GM03348 (cell line): ENCODE data around the gene RBPJL.
"Not testable (repeated sequence)": the region's sequence is repeated elsewhere in the genome, so short reads cannot be mapped to it uniquely, and the experiment has no call there.

ENCODE experiments used
- DNase-seq: peaks from one replicate; pipeline ENCODE4 v3.0.0; 2012; ENCODE audit warnings: low spot score

Gene RBPJL

DNA sequence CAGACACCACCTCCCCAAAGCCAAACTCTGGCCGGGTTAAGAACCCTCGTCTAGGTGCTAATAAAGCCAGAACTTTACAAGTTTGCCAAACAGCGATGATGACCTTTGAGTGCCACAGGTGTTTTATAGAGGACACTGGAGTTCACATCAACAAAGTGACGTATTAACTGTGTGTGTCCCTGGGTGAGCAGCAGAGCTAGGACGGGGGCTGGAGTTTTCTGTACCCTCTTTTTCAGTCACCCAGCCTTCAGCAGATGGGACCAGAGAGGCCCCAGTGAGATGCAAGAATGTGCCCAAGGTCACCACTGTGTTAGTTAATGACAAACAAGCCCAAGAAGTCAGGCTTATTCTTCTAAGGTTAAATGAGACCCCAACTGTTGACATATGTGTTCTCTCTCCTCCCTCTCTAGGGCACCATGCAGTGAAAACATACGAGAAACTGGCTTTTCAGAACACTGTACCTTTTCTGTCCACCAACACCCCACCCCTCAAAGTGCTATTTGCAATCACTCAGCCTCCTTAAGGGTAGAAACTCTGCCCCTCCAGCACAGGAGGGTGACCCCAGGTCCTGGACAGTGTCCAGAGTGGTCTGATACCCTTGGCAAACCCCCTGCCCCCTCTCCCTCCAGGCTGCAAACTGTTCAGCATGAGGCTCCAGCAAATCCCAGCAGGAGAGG is 36.4 kb downstream of the RBPJL start:
- no peak for DNase-seq

GRCh38 chr20:45343532-45344167 is 37.0 kb downstream of the RBPJL start:
- DNase-seq = no peak

DNA sequence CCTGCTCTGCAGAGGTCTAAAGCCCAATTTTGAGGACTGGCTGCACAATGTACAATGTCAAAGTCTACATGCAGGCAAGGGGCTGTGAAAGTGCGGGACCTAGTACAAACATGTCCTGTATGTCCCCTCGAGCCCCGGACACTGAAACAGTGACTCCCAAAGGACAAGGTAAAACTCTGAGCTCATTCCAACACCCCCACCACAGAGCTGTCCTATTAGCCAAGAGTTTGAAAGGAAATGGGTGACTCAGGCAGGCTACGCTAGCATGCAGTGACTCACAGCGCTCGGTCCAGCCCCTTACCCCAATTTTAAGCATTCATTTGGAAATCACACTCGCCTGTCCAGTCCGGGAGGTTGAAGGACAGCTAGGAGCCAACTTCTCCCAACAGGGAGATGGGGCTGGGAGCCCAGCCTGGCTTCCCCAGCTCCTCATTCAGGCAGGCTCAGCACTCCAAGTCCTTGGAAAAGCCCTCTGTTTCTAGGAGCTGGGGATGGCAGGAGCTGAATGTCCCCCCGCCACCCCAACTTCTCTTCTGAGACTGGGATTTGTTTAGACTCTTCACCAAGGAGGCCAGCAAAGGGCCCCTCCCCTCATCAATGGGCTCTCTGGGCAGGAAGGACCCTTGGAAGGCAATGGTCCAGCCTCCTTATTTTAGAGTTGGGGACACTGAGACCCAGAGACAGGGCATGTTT is 37.7 kb downstream of the RBPJL start:
- DNase-seq = peak; percentile 85

GRCh38 chr20:45345104-45345936 is 38.7 kb downstream of the RBPJL start:
- peak; percentile 44 for DNase-seq

GRCh38 chr20:45346291-45346718 is 39.7 kb downstream of the RBPJL start:
- no peak for DNase-seq

- no peak for DNase-seq
These were observed 40.2 kb downstream of the RBPJL start for GRCh38 chr20:45346851-45347250.

- DNase-seq = peak; percentile 45
These were observed 40.8 kb downstream of the RBPJL start for GRCh38 chr20:45347297-45347935.

DNA sequence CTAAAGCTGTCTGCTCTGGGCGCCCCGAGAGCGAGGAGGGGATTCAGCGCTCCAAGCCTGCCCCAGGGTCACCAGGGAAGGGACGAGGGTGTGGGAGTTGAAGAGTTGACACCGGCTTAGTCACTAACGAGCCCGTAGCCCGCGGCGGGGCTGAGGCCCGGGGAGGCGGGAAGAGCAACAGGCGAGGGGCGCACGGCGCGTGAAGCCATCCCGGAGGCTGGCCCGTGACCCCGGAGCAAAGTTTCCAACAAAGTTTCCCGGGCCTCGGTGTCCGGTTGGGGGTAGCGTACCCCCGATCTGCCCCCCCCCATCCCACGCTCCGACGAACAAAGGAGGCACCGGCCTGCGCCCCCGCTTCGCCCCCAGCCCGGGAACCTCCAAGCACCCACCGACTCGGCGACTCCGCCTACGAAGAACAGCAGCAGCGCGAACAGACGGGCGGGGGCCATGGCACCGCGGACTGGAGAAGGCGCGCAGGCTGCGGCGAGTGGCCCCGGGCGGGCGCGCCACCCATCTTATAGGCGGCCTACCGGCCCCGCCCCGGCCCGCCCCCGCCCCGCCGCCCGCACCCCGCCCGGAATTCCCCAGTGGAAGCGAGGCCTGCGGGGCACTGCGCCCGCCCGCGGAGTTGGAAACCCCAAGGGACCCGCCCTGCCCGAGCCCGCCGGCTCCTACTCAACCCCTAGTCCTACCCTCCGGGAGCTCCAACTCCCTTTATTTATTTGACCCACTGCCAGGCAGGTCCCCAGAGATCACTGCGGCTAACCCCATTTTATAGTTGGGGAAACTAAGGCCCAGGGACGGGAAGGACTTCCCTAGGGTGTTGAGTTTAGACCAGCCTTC is 41.5 kb downstream of the RBPJL start, which contains the start of gene SDC4:
Gene SDC4, minus strand, starts transcription at position 489 of the 843 bp plus-strand sequence. Its CDS starts 40 bp downstream, at position 449.
- DNase-seq = peak; percentile 94

GRCh38 chr20:45350217-45350616 is 43.6 kb downstream of the RBPJL start:
- no peak for DNase-seq

GRCh38 chr20:45350795-45351194 is 44.2 kb downstream of the RBPJL start:
- DNase-seq = not testable (repeated sequence)

GRCh38 chr20:45352729-45353128 is 46.1 kb downstream of the RBPJL start:
- no peak for DNase-seq

- DNase-seq = no peak
These were observed 47.1 kb downstream of the RBPJL start for GRCh38 chr20:45353746-45354145.

DNA sequence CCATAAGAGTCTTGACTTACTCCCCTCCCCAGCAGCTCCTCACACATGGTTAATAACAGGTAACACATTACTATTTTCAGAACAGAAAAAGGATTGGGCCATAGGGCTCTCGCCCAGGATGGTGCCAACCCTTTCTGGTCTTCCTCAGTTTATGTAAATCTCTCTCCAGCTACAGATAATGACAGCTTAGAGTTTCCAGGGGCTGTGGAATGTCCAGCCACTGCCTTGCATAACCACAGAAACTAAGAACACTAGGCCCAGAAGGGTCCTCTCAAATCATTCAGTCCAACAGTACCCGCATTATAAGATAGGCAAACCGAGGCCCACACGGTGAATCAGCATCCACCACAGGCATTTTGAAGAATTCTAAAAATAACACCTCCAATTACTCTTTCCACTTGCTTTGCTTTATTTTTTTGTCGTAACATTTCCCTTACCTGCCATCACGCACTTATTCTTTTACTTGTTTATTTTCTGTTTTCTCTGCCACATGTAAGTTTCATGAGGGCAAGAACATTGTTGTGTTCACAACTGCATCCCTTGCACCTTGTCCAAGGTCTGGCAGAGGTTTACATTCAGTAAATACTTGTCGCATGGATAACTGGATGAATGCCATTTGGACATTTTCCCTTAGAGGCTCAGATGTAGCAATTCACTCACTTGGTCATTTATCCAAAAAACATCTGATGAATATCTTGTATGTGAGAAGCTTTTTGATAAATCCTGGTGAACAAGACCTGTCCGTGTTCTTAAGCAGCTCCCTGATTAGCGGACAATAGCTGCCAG is 48.0 kb downstream of the RBPJL start:
- no peak for DNase-seq

GRCh38 chr20:45355209-45356084 is 48.8 kb downstream of the RBPJL start:
- peak; percentile 50 for DNase-seq

- peak; percentile 71 for DNase-seq
These were observed 51.8 kb downstream of the RBPJL start for GRCh38 chr20:45358282-45359068.

DNA sequence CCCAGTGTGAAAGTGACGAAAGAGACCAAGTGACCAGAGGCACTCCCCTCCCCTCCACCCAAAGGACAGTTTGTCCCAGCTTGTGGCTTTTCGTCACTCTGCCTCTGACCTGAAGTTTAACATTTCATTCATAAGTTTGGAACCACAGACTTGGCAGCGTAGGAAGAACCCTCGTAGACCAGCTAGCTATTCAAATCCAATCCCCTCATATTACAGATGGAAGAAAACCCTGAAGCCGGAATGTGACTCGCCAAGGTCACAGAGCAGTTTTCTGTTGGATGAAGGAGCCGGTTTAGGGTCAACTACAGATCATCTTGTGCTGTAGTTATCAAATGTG is 52.4 kb downstream of the RBPJL start:
- DNase-seq = no peak

GRCh38 chr20:45359406-45360148 is 52.9 kb downstream of the RBPJL start:
- DNase-seq = no peak
